ENCODE measurements around the gene USP36. TPM values are rescaled to one million over a fixed set of nuclear protein-coding genes. Genes with fewer than 3 reads are reported as not detected.

Gene USP36
- total RNA-seq (2022; extraction: Qiagen RNA extraction; ENCODE audit: low read depth), result 48.1 to 60.8 TPM (median 55.9 TPM) in 5 replicates

DNA sequence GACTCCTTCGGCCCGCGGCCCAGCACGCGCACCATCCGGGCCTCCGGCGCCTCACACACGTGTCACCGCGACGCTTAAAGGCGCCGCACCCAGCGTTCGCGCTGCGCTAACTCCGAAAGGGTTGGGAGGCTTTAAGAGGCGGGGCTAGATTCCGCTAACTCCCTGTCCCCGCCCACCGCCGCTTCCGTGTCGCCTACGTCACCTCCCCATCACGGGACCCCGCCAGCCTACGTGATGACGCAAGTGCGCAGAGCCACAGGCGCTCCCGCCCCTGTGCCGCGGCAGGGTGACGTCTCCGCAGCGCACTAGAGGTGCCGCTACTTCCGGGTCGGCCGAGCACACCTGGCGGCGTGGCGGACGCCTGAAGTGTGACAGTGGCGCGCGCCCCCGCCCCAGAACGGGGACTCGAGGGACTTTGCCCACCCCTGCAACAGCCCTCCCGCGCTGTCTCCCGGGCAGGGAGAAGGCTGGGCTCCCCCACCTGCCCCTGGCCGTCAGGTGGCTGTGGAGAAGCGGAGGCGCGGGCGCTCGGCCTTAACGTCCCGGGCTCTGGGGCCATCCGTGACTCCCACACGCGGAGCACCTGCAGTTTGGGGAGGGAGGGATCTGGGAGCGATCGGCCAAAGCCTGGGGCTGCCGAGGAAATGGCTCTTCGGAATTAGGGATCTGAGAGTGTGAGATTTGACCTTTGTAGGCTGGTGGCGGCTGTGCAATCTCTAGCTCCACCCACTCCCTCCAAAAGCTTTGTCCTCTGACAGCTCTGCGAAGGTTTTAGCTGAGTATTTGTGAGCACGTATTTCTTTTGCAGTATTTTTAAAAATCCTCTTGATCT is at the start of gene USP36:
TSS of gene USP36 (minus strand) at position 35 of the 832 bp plus-strand sequence. CDS start 4,451 bp downstream, outside the sequence.

DNA sequence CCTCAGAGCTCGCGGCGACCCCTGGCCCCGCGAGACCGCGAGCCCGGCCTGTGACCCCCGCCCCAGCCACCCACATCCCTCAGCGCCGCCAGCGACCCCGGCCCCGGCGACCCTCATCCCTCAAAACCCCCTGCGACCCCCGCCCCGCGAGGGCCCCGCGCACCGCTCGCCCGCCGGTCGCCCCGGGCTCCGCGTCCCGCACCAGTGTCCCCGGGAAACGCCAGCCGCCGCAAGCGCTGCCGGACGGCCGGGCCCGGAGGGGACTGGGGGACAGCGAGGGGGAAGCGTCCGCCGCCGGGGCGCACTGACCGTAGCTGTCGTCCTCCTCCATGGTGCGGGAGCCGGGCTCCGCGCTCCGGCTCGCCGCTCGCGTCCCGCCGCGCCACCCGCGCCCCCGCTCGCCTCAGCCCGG is 58.7 kb downstream of the USP36 start, which contains the start of gene CYTH1:
TSS of gene CYTH1 (minus strand) at position 381 of the 412 bp plus-strand sequence. CDS start at position 331, 50 bp downstream.

Other genes with a start within 250 kb of the USP36 start
- 54.4 to 59.7 TPM (median 59.6 TPM) in 5 replicates for gene CYTH1, start 58.5 kb downstream of the USP36 start, total RNA-seq (2022; extraction: Qiagen RNA extraction; ENCODE audit: low read depth)
- 0.21 to 0.64 TPM (median 0.64 TPM) in 5 replicates for gene CEP295NL, start 62.4 kb upstream of the USP36 start, total RNA-seq (2022; extraction: Qiagen RNA extraction; ENCODE audit: low read depth)
- gene TIMP2, start 84.6 kb upstream of the USP36 start, total RNA-seq (2022; extraction: Qiagen RNA extraction; ENCODE audit: low read depth), result 171 to 247 TPM (median 222 TPM) in 5 replicates
- gene LGALS3BP, start 139.1 kb upstream of the USP36 start, total RNA-seq (2022; extraction: Qiagen RNA extraction; ENCODE audit: low read depth), result 66.0 to 83.9 TPM (median 74.0 TPM) in 5 replicates
- gene CANT1, start 168.9 kb upstream of the USP36 start, total RNA-seq (2022; extraction: Qiagen RNA extraction; ENCODE audit: low read depth), result 53.9 to 90.2 TPM (median 85.8 TPM) in 5 replicates
- gene C1QTNF1, start 183.4 kb upstream of the USP36 start, total RNA-seq (2022; extraction: Qiagen RNA extraction; ENCODE audit: low read depth), result 33.2 to 51.5 TPM (median 41.0 TPM) in 5 replicates
- 9.4 to 27.2 TPM (median 20.5 TPM) in 5 replicates for gene ENGASE, start 234.0 kb upstream of the USP36 start, total RNA-seq (2022; extraction: Qiagen RNA extraction; ENCODE audit: low read depth)

Measured in A549 treated with ZK216348 at 1 μM for 4 hours (cell line).